Neural progenitor cell (in vitro differentiated cells): Measurements from ENCODE around the gene SHOC2.
"Not testable (repeated sequence)": the region's sequence is repeated elsewhere in the genome, so short reads cannot be mapped to it uniquely, and the experiment has no call there.

Experiments used
- CTCF ChIP-seq: fragments of 200-600 bp; sonication (generic); IDR thresholded peaks from 2 replicates; pipeline ENCODE4 v1.5.1; 2017; ENCODE audit warnings: antibody characterized with exemption, mild to moderate bottlenecking
- EZH2 ChIP-seq: fragments of 200-600 bp; sonication (generic); IDR thresholded peaks from 2 replicates; pipeline ENCODE4 v1.6.1; 2017; ENCODE audit warnings: antibody characterized with exemption, mild to moderate bottlenecking, moderate library complexity

DNA sequence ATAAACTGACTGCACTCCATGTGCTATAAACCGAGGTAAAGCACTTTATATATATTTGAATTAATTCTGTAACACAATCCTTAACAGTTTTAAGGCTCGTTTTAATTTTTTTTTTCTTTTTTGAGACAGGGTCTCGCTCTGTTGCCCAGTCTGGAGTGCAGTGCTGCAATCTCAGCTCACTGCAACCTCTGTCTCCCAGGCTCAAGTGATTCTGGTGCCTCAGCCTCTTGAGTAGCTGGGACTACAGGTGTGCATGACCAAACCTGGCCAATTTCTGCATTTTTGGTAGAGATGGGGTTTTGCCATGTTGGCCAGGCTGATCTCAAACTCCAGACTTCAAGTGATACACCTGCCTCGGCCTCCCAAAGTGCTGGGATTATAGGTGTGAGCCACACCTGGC lies 3.8 kb upstream of the SHOC2 start:
- TF ChIP-seq CTCF, EZH2: not testable (repeated sequence)
